ENCODE measurements around the gene RIBC1. TPM values are rescaled to one million over a fixed set of nuclear protein-coding genes. Genes with fewer than 3 reads are reported as not detected.

Gene RIBC1
- total and polyA plus RNA-seq, 9 of the 15 experiments (the other 6 are each of a cell fraction or from before 2014, with no cell fraction given) = 0.07 to 0.51 (median 0.44) TPM

DNA sequence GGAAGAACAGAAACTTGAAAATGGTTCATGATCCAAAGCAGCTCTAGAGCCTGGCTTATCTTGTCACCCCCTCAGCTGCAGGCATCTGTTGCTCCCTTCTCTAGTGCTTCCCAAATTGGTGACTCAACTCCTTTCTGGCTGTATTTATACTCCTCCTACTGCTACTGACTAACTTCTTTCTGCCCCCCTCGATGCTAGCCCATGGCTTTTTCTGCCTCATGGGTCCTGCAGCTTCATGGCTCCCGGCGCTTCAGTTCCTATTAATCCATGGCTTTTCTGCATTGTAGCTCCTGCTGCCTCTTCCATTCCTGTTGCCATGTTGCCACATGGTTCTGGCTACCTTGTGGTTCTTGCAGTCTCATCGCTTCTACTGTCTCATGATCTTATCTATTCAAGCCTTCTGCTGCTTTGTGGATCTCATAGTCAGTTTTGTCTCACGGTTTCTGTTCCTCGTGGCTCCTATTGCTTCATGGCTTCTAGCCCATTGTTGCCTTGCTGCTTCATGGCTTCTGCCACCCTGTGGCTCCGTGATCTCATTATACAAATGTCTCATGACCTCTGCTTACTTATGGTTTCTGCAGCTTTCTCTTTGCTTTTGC lies 48.4 kb upstream of the RIBC1 start (continued):
- TF ChIP-seq PTBP1 (IDR thresholded peaks at IDR 0.05; ENCODE audit: low read depth, low read length) (no peak), DNMT1 (IDR thresholded peaks at IDR 0.05) (no peak), NUFIP1 (IDR thresholded peaks at IDR 0.05; ENCODE audit: partially characterized antibody) (no peak), ZNF57 (CRISPR knock-in tag; IDR thresholded peaks at IDR 0.05) (no peak), ZSCAN32 (CRISPR knock-in tag; IDR thresholded peaks at IDR 0.05) (no peak), E2F6 (IDR thresholded peaks at IDR 0.05; ENCODE audit: borderline replicate concordance in 1 of 2, extremely low read depth in 1 of 2, insufficient read depth in 1 of 2, insufficient read length in 1 of 2, low read depth in 1 of 2, low read length in 1 of 2, poor library complexity in 1 of 2, severe bottlenecking in 1 of 2) (peak in 1 of 2 experiments; percentile 45), EHMT2 (IDR thresholded peaks at IDR 0.05) (peak; percentile 93), CSDE1 (IDR thresholded peaks at IDR 0.05) (no peak), RB1 (IDR thresholded peaks at IDR 0.05; ENCODE audit: low read depth) (no peak), NR2C1 (IDR thresholded peaks at IDR 0.05) (no peak), NR2C1 (tag; IDR thresholded peaks at IDR 0.05) (no peak), BRF1 (IDR thresholded peaks at IDR 0.05; ENCODE audit: borderline replicate concordance, extremely low read depth, insufficient read length) (no peak), RBM17 (IDR thresholded peaks at IDR 0.05; ENCODE audit: borderline replicate concordance, low read depth, low read length) (no peak), ARID2 (IDR thresholded peaks at IDR 0.05) (no peak), CHD4 (IDR thresholded peaks at IDR 0.05; ENCODE audit: insufficient read depth, insufficient replicate concordance, low read depth, low read length, poor library complexity, severe bottlenecking) (no peak), NRF1 (conservative IDR thresholded peaks at IDR 0.05 in 1 of 2, IDR thresholded peaks at IDR 0.05 in 1 of 2) (no peak)
- TF ChIP-seq, protein P1, sequence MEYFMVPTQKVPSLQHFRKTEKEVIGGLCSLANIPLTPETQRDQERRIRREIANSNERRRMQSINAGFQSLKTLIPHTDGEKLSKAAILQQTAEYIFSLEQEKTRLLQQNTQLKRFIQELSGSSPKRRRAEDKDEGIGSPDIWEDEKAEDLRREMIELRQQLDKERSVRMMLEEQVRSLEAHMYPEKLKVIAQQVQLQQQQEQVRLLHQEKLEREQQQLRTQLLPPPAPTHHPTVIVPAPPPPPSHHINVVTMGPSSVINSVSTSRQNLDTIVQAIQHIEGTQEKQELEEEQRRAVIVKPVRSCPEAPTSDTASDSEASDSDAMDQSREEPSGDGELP (CRISPR knock-in tag; IDR thresholded peaks at IDR 0.05; ENCODE audit: borderline replicate concordance) = peak; percentile 48; the same call in 1 of the 2 replicates
- TF ChIP-seq, protein P2, sequence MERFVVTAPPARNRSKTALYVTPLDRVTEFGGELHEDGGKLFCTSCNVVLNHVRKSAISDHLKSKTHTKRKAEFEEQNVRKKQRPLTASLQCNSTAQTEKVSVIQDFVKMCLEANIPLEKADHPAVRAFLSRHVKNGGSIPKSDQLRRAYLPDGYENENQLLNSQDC (CRISPR knock-in tag; IDR thresholded peaks at IDR 0.05) = no peak
- TF ChIP-seq, protein P3, sequence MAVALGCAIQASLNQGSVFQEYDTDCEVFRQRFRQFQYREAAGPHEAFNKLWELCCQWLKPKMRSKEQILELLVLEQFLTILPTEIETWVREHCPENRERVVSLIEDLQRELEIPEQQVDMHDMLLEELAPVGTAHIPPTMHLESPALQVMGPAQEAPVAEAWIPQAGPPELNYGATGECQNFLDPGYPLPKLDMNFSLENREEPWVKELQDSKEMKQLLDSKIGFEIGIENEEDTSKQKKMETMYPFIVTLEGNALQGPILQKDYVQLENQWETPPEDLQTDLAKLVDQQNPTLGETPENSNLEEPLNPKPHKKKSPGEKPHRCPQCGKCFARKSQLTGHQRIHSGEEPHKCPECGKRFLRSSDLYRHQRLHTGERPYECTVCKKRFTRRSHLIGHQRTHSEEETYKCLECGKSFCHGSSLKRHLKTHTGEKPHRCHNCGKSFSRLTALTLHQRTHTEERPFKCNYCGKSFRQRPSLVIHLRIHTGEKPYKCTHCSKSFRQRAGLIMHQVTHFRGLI (CRISPR knock-in tag; IDR thresholded peaks at IDR 0.05) = no peak
- TF ChIP-seq, protein P4, sequence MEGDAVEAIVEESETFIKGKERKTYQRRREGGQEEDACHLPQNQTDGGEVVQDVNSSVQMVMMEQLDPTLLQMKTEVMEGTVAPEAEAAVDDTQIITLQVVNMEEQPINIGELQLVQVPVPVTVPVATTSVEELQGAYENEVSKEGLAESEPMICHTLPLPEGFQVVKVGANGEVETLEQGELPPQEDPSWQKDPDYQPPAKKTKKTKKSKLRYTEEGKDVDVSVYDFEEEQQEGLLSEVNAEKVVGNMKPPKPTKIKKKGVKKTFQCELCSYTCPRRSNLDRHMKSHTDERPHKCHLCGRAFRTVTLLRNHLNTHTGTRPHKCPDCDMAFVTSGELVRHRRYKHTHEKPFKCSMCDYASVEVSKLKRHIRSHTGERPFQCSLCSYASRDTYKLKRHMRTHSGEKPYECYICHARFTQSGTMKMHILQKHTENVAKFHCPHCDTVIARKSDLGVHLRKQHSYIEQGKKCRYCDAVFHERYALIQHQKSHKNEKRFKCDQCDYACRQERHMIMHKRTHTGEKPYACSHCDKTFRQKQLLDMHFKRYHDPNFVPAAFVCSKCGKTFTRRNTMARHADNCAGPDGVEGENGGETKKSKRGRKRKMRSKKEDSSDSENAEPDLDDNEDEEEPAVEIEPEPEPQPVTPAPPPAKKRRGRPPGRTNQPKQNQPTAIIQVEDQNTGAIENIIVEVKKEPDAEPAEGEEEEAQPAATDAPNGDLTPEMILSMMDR (IDR thresholded peaks at IDR 0.05 in 2 of 3, conservative IDR thresholded peaks at IDR 0.05 in 1 of 3; ENCODE audit: insufficient read depth in 2 of 3, low read depth in 1 of 3, low read length in 3 of 3) = peak in 2 of 3 experiments; percentile 4 to 15; a peak in 1 of 6 replicates
- TF ChIP-seq, protein P5, sequence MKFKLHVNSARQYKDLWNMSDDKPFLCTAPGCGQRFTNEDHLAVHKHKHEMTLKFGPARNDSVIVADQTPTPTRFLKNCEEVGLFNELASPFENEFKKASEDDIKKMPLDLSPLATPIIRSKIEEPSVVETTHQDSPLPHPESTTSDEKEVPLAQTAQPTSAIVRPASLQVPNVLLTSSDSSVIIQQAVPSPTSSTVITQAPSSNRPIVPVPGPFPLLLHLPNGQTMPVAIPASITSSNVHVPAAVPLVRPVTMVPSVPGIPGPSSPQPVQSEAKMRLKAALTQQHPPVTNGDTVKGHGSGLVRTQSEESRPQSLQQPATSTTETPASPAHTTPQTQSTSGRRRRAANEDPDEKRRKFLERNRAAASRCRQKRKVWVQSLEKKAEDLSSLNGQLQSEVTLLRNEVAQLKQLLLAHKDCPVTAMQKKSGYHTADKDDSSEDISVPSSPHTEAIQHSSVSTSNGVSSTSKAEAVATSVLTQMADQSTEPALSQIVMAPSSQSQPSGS (CRISPR knock-in tag; IDR thresholded peaks at IDR 0.05) = no peak
